Ishikawa (cell line): ENCODE results near the gene ZNF610.

Source experiments
- CREB1 ChIP-seq: IDR thresholded peaks from 2 replicates; pipeline ENCODE4 v1.6.1; 2012; ENCODE audit warnings: low read depth
- EGR1 ChIP-seq: IDR thresholded peaks from 2 replicates; pipeline ENCODE4 v1.6.1; 2012
- EP300 ChIP-seq: IDR thresholded peaks from 2 replicates; pipeline ENCODE4 v1.6.1; 2012; ENCODE audit warnings: borderline replicate concordance
- RAD21 ChIP-seq: IDR thresholded peaks from 2 replicates; pipeline ENCODE4 v1.6.1; 2012; ENCODE audit warnings: low read depth
- REST ChIP-seq: IDR thresholded peaks from 2 replicates; pipeline ENCODE4 v1.6.1; 2012; ENCODE audit warnings: low read depth, mild to moderate bottlenecking
- TAF1 ChIP-seq: IDR thresholded peaks from 2 replicates; pipeline ENCODE4 v1.6.1; 2012; ENCODE audit warnings: low read depth, mild to moderate bottlenecking
- TEAD4 ChIP-seq: IDR thresholded peaks from 2 replicates; pipeline ENCODE4 v1.6.1; 2012
- USF1 ChIP-seq: IDR thresholded peaks from 2 replicates; pipeline ENCODE4 v1.6.1; 2012
- ZBTB7A ChIP-seq: IDR thresholded peaks from 2 replicates; pipeline ENCODE4 v1.6.1; 2012; ENCODE audit warnings: low read depth

GRCh38 chr19:52369559-52370340 is 33.7 kb downstream of the ZNF610 start, which contains the start of gene ZNF880:
- no peak for TF ChIP-seq TAF1
- TF ChIP-seq REST = no peak
- no peak for TF ChIP-seq CREB1
- TF ChIP-seq USF1 = no peak
- no peak for TF ChIP-seq TEAD4
- no peak for TF ChIP-seq EP300
- TF ChIP-seq RAD21 = no peak
- no peak for TF ChIP-seq EGR1
- TF ChIP-seq ZBTB7A = no peak
